Coronary artery (tissue), 2 donors: Measurements from ENCODE around the gene EHF.

Source experiments
- DNase-seq: peaks from one replicate; pipeline ENCODE4 v3.0.0-alpha.2; 2017; ENCODE audit warnings: low spot score
- H3K27ac ChIP-seq, 2 donors: fragments of 200-600 bp; sonication (generic); one replicate each; pipeline ENCODE4 v1.5.1; 2016 to 2019
- H3K4me3 ChIP-seq: fragments of 200-600 bp; sonication (generic); 2 replicates; pipeline ENCODE4 v1.5.1; 2016; ENCODE audit warnings: mild to moderate bottlenecking, moderate library complexity
- TF ChIP-seq, protein P1 (sequence below): fragments of 200-600 bp; sonication (generic); IDR thresholded peaks from one replicate; pipeline ENCODE4 v1.5.1; 2019; ENCODE audit warnings: antibody characterized with exemption

The EHF gene

GRCh38 chr11:34602245-34602644, 18.6 kb upstream of the EHF start:
- Histone ChIP-seq H3K4me3 (no peak overlapping the region), H3K27ac (no peak overlapping the region)
- TF ChIP-seq, protein P1, sequence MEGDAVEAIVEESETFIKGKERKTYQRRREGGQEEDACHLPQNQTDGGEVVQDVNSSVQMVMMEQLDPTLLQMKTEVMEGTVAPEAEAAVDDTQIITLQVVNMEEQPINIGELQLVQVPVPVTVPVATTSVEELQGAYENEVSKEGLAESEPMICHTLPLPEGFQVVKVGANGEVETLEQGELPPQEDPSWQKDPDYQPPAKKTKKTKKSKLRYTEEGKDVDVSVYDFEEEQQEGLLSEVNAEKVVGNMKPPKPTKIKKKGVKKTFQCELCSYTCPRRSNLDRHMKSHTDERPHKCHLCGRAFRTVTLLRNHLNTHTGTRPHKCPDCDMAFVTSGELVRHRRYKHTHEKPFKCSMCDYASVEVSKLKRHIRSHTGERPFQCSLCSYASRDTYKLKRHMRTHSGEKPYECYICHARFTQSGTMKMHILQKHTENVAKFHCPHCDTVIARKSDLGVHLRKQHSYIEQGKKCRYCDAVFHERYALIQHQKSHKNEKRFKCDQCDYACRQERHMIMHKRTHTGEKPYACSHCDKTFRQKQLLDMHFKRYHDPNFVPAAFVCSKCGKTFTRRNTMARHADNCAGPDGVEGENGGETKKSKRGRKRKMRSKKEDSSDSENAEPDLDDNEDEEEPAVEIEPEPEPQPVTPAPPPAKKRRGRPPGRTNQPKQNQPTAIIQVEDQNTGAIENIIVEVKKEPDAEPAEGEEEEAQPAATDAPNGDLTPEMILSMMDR: no peak
- no peak for DNase-seq

- Histone ChIP-seq H3K4me3 (no peak overlapping the region), H3K27ac (no peak overlapping the region)
- TF ChIP-seq, protein P1: no peak
- DNase-seq: no peak
Observed at GRCh38 chr11:34603129-34604001, 17.5 kb upstream of the EHF start.

- DNase-seq: no peak
- TF ChIP-seq, protein P1: no peak
- Histone ChIP-seq H3K4me3 (no peak overlapping the region), H3K27ac (no peak overlapping the region)
Observed at GRCh38 chr11:34604145-34604544, 16.7 kb upstream of the EHF start.

DNA sequence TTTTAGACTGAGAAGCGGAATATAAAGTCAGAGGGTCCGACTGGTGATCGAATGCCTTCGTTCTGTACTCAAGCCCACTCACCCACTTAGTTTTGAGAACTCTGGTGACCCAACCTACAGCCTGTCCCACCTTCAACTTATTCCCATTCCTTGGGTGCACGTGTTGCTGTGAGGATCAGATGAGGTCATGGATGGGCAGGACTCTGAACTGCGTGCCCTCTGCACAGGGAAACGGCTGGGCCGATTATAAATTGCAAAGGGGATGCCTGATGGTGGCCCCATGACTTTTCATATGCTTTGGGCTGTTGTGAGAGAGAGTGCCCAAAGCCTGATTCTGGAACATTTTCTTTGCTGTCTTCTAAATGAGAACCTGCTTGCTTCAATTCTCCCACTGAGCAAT, 16.0 kb upstream of the EHF start:
- no peak overlapping the region for H3K4me3 ChIP-seq
- DNase-seq: no peak
- no peak overlapping the region for H3K27ac ChIP-seq
- TF ChIP-seq, protein P1: no peak

- Histone ChIP-seq H3K27ac (no peak overlapping the region), H3K4me3 (no peak overlapping the region)
- no peak for DNase-seq
- TF ChIP-seq, protein P1: no peak
Observed at GRCh38 chr11:34605481-34606325, 15.2 kb upstream of the EHF start.

- Histone ChIP-seq H3K4me3 (no peak overlapping the region), H3K27ac (no peak overlapping the region)
- no peak for DNase-seq
- TF ChIP-seq, protein P1: no peak
Observed at GRCh38 chr11:34606326-34607120, 14.4 kb upstream of the EHF start.
